ENCODE measurements around the gene ABCA3.

DNA sequence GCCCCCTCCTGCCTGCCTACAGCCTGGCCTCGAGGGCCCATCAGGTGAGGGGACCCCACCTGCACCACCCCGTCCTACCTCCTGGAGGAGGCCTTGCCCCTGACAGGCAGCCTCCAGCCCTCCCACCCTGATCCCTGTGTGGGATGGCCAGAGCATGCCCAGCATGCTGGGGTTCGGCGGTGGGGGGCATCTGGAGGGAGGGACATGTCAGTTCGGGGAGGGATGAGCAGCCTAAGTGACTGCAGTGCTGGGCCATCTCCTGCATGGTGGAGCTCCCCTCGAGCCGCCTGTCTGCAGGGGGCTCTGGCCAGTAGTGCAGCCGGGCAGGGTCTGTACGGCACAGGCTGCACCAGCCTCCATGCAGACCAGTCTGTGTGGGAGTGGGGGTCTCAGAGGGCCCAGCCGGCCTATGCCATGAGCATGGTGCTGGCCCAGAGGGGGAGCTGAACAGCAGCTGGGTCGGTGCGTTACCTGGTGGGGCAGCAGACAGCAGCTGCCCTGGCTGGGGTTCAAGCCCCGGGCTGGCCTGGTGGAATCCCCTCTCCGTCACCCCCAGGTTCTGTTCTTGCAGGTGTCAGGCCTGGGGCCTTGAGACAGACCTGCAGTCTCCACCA is 68.6 kb downstream of the ABCA3 start:
- no peak for TF ChIP-seq CTCF (conservative IDR thresholded peaks at IDR 0.05 in 1 of 2, IDR thresholded peaks at IDR 0.05 in 1 of 2; ENCODE audit: low read depth in 1 of 2, low read length in 2 of 2)
- TF ChIP-seq EZH2 (IDR thresholded peaks at IDR 0.05; ENCODE audit: low read length, missing control alignments) = no peak

Data from fibroblast of lung (primary cell).